ENCODE results near the gene RPTOR.

GRCh38 chr17:80807882-80808281 lies 263.2 kb downstream of the RPTOR start:
- TF ChIP-seq CTCF (IDR thresholded peaks at IDR 0.05) (no peak), POLR2AphosphoS5 (IDR thresholded peaks at IDR 0.05; ENCODE audit: low read depth, low read length) (no peak), REST (IDR thresholded peaks at IDR 0.05; ENCODE audit: insufficient read depth in 1 of 2, low read depth in 2 of 2, low read length in 1 of 2) (no peak)
